HEK293T (cell line): ENCODE results near the gene MBNL2.

Source experiments
- BHLHE40 ChIP-seq: fragments of 450-650 bp; IDR thresholded peaks from 2 replicates; pipeline ENCODE4 v1.6.1; 2016; ENCODE audit warnings: mild to moderate bottlenecking, moderate library complexity, borderline replicate concordance
- FOXA1 ChIP-seq: fragments of 450-650 bp; IDR thresholded peaks from 2 replicates; pipeline ENCODE4 v1.6.1; 2016; ENCODE audit warnings: mild to moderate bottlenecking
- FOXK2 ChIP-seq: fragments of 450-650 bp; IDR thresholded peaks from 2 replicates; pipeline ENCODE4 v1.6.1; 2016; ENCODE audit warnings: mild to moderate bottlenecking
- NFRKB ChIP-seq: fragments of 450-650 bp; IDR thresholded peaks from 2 replicates; pipeline ENCODE4 v1.6.1; 2016; ENCODE audit warnings: mild to moderate bottlenecking, moderate library complexity

DNA sequence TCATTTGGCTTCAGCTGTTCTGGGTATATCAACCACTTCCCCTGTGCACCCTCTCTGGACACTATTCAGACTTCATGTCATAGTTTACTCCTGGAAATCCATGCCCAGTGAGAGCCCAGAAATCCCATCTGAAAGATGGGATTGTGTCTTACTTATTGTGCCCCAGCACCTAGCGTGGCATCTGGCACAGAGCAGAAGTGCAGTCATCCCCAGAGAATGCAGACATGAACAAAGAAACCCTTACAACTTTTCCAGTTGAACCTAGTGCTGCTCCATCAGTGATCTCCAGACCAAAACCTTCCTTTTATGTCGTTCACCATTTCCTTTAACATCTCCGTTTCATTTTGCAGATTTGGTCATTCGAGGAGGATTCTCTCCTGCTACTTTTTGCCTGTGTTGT lies 60.6 kb downstream of the MBNL2 start:
- TF ChIP-seq FOXA1, result no peak
- no peak for TF ChIP-seq FOXK2
- no peak for TF ChIP-seq NFRKB
- no peak for TF ChIP-seq BHLHE40
